ENCODE results near the gene PODXL2.
"Not testable (repeated sequence)": the region's sequence is repeated elsewhere in the genome, so short reads cannot be mapped to it uniquely, and the experiment has no call there.

PODXL2 gene

DNA sequence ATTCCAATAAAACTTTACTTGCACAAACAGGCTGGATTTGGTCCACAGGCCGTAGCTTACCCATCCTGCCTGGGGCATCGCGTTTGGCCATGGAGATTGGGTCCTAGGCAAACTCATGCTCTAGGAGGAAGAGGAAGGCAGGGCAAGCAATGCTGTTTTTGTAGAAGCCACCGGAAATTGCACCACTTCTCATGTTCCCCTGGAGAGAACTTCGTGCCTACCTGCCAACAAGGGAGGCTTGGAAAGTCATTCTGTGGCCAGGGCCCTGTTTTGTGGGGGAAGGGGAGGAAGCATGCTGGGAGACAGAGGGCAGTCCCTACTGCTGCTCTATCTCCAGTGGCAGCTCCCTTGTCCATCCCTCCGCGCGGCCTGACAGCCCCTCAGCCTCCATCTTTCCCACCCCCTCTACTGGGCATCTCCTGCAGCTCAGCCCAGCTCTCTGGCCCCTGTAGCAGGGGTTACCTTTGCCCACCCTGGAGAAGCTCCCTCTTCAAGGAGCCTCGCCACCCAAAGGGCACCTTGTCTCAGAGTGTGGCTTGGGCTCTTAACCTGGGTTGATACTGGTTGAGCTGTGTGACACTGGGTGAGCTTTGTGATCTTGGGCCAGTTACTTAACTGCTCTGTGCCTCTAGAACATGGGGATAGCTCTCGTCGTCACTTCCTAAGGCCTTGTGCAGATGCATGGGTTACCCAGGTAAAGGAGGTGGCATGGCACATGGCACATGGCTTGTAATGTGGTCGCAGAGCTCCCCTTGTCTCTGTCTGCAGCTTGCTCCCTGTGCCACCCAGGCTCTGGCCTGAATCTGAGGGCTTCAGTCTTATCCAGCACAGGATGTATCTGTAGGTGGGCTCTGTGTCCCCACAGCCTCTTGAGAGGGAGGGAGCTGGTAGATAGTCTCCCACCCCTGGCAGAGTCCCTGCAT is 49.9 kb downstream of the PODXL2 start:
- Histone ChIP-seq H3K27me3 (ENCODE audit: insufficient read depth, low read depth, severe bottlenecking) (no peaks in the 10 kb centered on the region), H3K4me3 (ENCODE audit: low read depth, low read length) (no peak overlapping the region), H3K9me3 (ENCODE audit: severe bottlenecking) (no peaks in the 10 kb centered on the region), H3K27ac (no peak overlapping the region), H3K36me3 (no peaks in the 10 kb centered on the region)
- peak; percentile 6 for DNase-seq
- TF ChIP-seq CTCF (IDR thresholded peaks at IDR 0.05; ENCODE audit: low read depth, low read length), result no peak

DNA sequence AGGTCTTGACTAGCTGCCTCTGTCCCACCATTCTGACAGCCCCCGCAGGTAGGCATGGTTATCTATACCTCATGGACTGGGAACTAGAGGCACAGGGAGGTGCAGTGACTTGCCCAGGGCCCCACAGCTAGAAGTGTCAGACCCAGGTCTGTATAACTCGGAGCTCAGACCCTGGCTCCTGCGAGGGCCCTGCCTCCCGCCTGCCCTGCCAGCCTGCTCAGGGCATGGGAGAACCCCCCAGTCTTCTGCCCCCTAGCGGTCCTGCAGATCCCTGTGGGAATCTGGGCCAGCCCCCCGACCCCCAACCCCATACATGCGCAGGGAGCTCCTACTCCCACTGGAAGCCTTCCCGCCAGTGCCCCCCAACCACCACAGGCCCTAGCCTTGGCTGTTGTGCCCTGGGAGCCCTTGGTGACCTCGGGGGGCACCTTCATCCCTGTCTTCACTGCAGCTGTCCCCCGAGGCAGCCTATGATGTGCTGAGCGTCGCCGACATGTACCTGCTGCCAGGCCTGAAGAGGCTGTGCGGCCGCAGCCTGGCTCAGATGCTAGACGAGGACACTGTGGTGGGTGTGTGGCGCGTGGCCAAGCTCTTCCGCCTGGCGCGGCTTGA is 50.7 kb downstream of the PODXL2 start:
- peak; percentile 7 for DNase-seq

GRCh38 chr3:127680146-127680661 is 51.2 kb downstream of the PODXL2 start:
- Histone ChIP-seq H3K27ac (no peak overlapping the region), H3K36me3 (no peaks in the 10 kb centered on the region), H3K4me3 (ENCODE audit: low read depth, low read length) (no peak overlapping the region), H3K9me3 (ENCODE audit: severe bottlenecking) (no peaks in the 10 kb centered on the region), H3K27me3 (ENCODE audit: insufficient read depth, low read depth, severe bottlenecking) (no peaks in the 10 kb centered on the region)
- DNase-seq, result peak; percentile 4
- no peak for TF ChIP-seq CTCF (IDR thresholded peaks at IDR 0.05; ENCODE audit: low read depth, low read length)

More for the DNA sequence above, 50.7 kb downstream of the PODXL2 start:
- H3K9me3 ChIP-seq (ENCODE audit: severe bottlenecking), result no peaks in the 10 kb centered on the region
- H3K27ac ChIP-seq, result no peak overlapping the region
- no peak overlapping the region for H3K4me3 ChIP-seq (ENCODE audit: low read depth, low read length)
- TF ChIP-seq CTCF (IDR thresholded peaks at IDR 0.05; ENCODE audit: low read depth, low read length), result no peak
- H3K36me3 ChIP-seq, result no peaks in the 10 kb centered on the region
- no peaks in the 10 kb centered on the region for H3K27me3 ChIP-seq (ENCODE audit: insufficient read depth, low read depth, severe bottlenecking)

GRCh38 chr3:127680798-127681221 is 51.8 kb downstream of the PODXL2 start:
- no peaks in the 10 kb centered on the region for H3K27me3 ChIP-seq (ENCODE audit: insufficient read depth, low read depth, severe bottlenecking)
- no peak for TF ChIP-seq CTCF (IDR thresholded peaks at IDR 0.05; ENCODE audit: low read depth, low read length)
- H3K4me3 ChIP-seq (ENCODE audit: low read depth, low read length), result no peak overlapping the region
- H3K9me3 ChIP-seq (ENCODE audit: severe bottlenecking), result no peaks in the 10 kb centered on the region
- H3K27ac ChIP-seq, result no peak overlapping the region
- DNase-seq, result no peak
- no peaks in the 10 kb centered on the region for H3K36me3 ChIP-seq

GRCh38 chr3:127682175-127682554 is 53.2 kb downstream of the PODXL2 start:
- not testable (repeated sequence) for H3K36me3 ChIP-seq; H3K27ac ChIP-seq; H3K27me3 ChIP-seq (ENCODE audit: insufficient read depth, low read depth, severe bottlenecking); H3K9me3 ChIP-seq (ENCODE audit: severe bottlenecking); H3K4me3 ChIP-seq (ENCODE audit: low read depth, low read length); DNase-seq

GRCh38 chr3:127682561-127682960 is 53.6 kb downstream of the PODXL2 start:
- Histone ChIP-seq H3K36me3 (no peaks in the 10 kb centered on the region), H3K4me3 (ENCODE audit: low read depth, low read length) (no peak overlapping the region), H3K27ac (no peak overlapping the region), H3K27me3 (ENCODE audit: insufficient read depth, low read depth, severe bottlenecking) (no peaks in the 10 kb centered on the region), H3K9me3 (ENCODE audit: severe bottlenecking) (no peaks in the 10 kb centered on the region)
- peak; percentile 7 for DNase-seq
- TF ChIP-seq CTCF (IDR thresholded peaks at IDR 0.05; ENCODE audit: low read depth, low read length), result no peak

Measured in WERI-Rb-1 (cell line).